Suprapubic skin (tissue), 4 donors: ENCODE results near the gene LRRC4.

ENCODE experiments used
- POLR2A ChIP-seq, 2 donors: fragments of 450-650 bp; IDR thresholded peaks; one replicate each; pipeline ENCODE4 v1.6.1; 2017; ENCODE audit warnings: antibody characterized with exemption in 2 of 2, mild to moderate bottlenecking in 2 of 2, moderate library complexity in 2 of 2
- POLR2AphosphoS5 ChIP-seq, 3 donors: sonication (generic); formaldehyde crosslinking; IDR thresholded peaks; one replicate each; pipeline ENCODE4 v1.6.1; 2017; ENCODE audit warnings: antibody characterized with exemption in 3 of 3
- TF ChIP-seq, protein P1 (sequence below), 2 donors: fragments of 200-600 bp in 1 of 2; fragments of 450-650 bp in 1 of 2; sonication (generic) in 1 of 2; IDR thresholded peaks; one replicate each; pipeline ENCODE4 v1.5.1; 2016 to 2019; ENCODE audit warnings: antibody characterized with exemption in 2 of 2, mild to moderate bottlenecking in 1 of 2, moderate library complexity in 1 of 2

DNA sequence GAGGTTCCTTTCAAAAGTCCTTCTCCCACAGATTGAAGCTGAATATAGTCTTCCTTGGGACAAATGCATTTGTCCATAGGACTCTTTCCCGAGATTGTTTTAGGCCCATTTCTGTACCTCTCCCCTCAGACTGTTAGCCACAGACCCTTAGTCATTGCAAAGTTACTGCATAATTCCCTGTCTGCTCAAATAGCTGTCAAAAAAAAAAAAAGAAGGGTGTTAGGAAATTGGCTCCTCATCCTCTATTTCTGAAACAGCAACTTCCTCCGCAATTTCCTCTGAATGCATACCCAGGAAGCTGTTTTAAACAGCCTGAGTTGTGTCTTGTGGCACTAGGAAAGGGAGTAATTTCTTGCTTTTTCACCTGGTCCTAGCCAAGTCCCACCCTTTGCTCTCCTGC is 5.4 kb downstream of the LRRC4 start:
- TF ChIP-seq POLR2A (IDR thresholded peaks at IDR 0.05) (no peak), POLR2AphosphoS5 (IDR thresholded peaks at IDR 0.05) (no peak)
- TF ChIP-seq, protein P1, sequence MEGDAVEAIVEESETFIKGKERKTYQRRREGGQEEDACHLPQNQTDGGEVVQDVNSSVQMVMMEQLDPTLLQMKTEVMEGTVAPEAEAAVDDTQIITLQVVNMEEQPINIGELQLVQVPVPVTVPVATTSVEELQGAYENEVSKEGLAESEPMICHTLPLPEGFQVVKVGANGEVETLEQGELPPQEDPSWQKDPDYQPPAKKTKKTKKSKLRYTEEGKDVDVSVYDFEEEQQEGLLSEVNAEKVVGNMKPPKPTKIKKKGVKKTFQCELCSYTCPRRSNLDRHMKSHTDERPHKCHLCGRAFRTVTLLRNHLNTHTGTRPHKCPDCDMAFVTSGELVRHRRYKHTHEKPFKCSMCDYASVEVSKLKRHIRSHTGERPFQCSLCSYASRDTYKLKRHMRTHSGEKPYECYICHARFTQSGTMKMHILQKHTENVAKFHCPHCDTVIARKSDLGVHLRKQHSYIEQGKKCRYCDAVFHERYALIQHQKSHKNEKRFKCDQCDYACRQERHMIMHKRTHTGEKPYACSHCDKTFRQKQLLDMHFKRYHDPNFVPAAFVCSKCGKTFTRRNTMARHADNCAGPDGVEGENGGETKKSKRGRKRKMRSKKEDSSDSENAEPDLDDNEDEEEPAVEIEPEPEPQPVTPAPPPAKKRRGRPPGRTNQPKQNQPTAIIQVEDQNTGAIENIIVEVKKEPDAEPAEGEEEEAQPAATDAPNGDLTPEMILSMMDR (IDR thresholded peaks at IDR 0.05): no peak
